Loucy (cell line): ENCODE measurements around the gene CTIF.

Experiments
- H2AFZ ChIP-seq: fragments of 200-600 bp; sonication (generic); 2 replicates; pipeline ENCODE4 v1.6.0; 2016; ENCODE audit warnings: antibody characterized with exemption, mild to moderate bottlenecking, low read length, moderate library complexity
- H3F3A ChIP-seq: fragments of 200-600 bp; 2 replicates; pipeline ENCODE4 v1.6.0; 2016; ENCODE audit warnings: antibody characterized with exemption, low read depth, mild to moderate bottlenecking
- H3K27me3 ChIP-seq: fragments of 200-600 bp; sonication (generic); 2 replicates; pipeline ENCODE4 v1.6.1; 2014; ENCODE audit warnings: low read length, mild to moderate bottlenecking; ENCODE audit not compliant: insufficient read depth, poor library complexity, severe bottlenecking
- H3K36me3 ChIP-seq: fragments of 200-600 bp; sonication (generic); 2 replicates; pipeline ENCODE4 v1.6.1; 2016; ENCODE audit warnings: low read length; ENCODE audit not compliant: insufficient read depth
- H3K4me1 ChIP-seq: fragments of 200-600 bp; sonication (generic); 2 replicates; pipeline ENCODE4 v1.5.1; 2014; ENCODE audit warnings: low read length, mild to moderate bottlenecking; ENCODE audit not compliant: insufficient read depth, poor library complexity, severe bottlenecking
- H3K4me2 ChIP-seq: fragments of 200-600 bp; sonication (generic); 2 replicates; pipeline ENCODE4 v1.6.0; 2014; ENCODE audit warnings: antibody characterized with exemption, low read length, low read depth, mild to moderate bottlenecking; ENCODE audit not compliant: poor library complexity, severe bottlenecking
- H3K4me3 ChIP-seq: fragments of 200-600 bp; sonication (generic); 2 replicates; pipeline ENCODE4 v1.5.1; 2014; ENCODE audit warnings: low read length, mild to moderate bottlenecking, mixed read lengths; ENCODE audit not compliant: poor library complexity, severe bottlenecking
- H3K79me2 ChIP-seq: fragments of 200-600 bp; sonication (generic); 2 replicates; pipeline ENCODE4 v1.6.1; 2014; ENCODE audit warnings: low read length; ENCODE audit not compliant: insufficient read depth
- H3K9ac ChIP-seq: fragments of 200-600 bp; sonication (generic); 2 replicates; pipeline ENCODE4 v1.6.0; 2014; ENCODE audit warnings: mild to moderate bottlenecking, low read depth, low read length, moderate library complexity; ENCODE audit not compliant: poor library complexity, severe bottlenecking
- H3K9me2 ChIP-seq: fragments of 200-600 bp; sonication (generic); replicated peaks from 2 replicates; pipeline ENCODE4 v1.6.1; 2016; ENCODE audit warnings: low read depth, low read length, mixed read lengths
- H3K9me3 ChIP-seq: fragments of 200-600 bp; sonication (generic); 2 replicates; pipeline ENCODE4 v1.6.1; 2014; ENCODE audit warnings: mild to moderate bottlenecking, antibody characterized with exemption, low read length, low read depth; ENCODE audit not compliant: insufficient read depth
- H4K20me1 ChIP-seq: fragments of 200-600 bp; sonication (generic); 2 replicates; pipeline ENCODE4 v1.6.0; 2014; ENCODE audit warnings: antibody characterized with exemption, low read length, mild to moderate bottlenecking; ENCODE audit not compliant: insufficient read depth, poor library complexity, severe bottlenecking
- EZH2phosphoT487 ChIP-seq: fragments of 200-600 bp; IDR thresholded peaks from 2 replicates; pipeline ENCODE4 v1.6.1; 2018; ENCODE audit warnings: antibody characterized with exemption, mild to moderate bottlenecking, moderate library complexity, borderline replicate concordance
- TF ChIP-seq, protein P1 (sequence below): fragments of 200-600 bp; sonication (generic); conservative IDR thresholded peaks from 2 replicates; pipeline ENCODE4 v1.5.1; 2014; ENCODE audit warnings: mild to moderate bottlenecking, antibody characterized with exemption, low read length

Gene CTIF

DNA sequence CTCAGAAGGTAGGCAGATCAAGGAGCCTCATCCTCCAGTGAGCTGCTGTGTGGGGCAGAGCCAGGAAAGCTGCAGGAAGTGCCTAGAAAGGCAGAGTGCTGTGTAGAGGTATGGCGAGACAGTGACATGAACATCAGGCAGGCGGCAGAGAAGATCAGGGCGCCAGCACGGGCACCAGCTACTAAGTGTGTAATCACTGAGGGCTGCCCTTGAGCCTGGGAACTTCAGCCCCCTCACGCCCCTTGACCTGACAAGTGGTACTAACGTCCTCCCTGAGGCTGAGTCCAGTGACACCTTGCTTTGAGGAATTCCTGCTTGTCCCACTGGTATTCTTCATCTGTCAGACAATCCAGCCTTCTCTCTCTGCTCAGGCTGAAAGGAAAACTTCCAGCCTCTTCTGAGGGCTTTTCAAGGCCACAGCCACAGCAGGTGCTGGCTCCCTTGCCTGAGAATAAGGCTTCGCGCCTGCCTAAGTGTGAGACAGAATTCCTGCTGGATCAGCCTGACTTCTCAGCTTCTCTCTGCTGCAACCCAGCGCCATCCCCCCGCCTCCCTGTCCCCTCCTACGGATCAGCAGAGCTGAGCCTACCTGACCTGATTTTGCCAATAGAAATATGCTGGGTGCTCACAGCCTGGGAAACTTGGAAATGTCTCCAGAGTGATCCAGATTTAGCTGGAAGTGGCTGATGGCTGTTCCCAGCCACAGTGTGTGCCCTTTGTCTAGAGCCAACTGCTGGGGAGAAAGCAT, 263.9 kb downstream of the CTIF start:
- no peaks in the 10 kb centered on the region for H4K20me1 ChIP-seq
- H3K9me2 ChIP-seq, result no peaks in the 10 kb centered on the region
- H3K4me1 ChIP-seq, result peaks cover 38% of the 10 kb centered on the region
- H3K36me3 ChIP-seq, result no peaks in the 10 kb centered on the region
- no peaks in the 10 kb centered on the region for H3K9me3 ChIP-seq
- H3K27me3 ChIP-seq, result no peaks in the 10 kb centered on the region
- no peak overlapping the region for H3K4me3 ChIP-seq
- no peaks in the 10 kb centered on the region for H3K79me2 ChIP-seq
- no peak overlapping the region for H3K9ac ChIP-seq
- TF ChIP-seq EZH2phosphoT487, result no peak
- TF ChIP-seq, protein P1, sequence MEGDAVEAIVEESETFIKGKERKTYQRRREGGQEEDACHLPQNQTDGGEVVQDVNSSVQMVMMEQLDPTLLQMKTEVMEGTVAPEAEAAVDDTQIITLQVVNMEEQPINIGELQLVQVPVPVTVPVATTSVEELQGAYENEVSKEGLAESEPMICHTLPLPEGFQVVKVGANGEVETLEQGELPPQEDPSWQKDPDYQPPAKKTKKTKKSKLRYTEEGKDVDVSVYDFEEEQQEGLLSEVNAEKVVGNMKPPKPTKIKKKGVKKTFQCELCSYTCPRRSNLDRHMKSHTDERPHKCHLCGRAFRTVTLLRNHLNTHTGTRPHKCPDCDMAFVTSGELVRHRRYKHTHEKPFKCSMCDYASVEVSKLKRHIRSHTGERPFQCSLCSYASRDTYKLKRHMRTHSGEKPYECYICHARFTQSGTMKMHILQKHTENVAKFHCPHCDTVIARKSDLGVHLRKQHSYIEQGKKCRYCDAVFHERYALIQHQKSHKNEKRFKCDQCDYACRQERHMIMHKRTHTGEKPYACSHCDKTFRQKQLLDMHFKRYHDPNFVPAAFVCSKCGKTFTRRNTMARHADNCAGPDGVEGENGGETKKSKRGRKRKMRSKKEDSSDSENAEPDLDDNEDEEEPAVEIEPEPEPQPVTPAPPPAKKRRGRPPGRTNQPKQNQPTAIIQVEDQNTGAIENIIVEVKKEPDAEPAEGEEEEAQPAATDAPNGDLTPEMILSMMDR, result no peak
- H2AFZ ChIP-seq, result no peak overlapping the region
- 0 out of 2 replicates have a peak, but pooled peaks cover 3% of the 10 kb centered on the region for H3F3A ChIP-seq
- no peak overlapping the region for H3K4me2 ChIP-seq

DNA sequence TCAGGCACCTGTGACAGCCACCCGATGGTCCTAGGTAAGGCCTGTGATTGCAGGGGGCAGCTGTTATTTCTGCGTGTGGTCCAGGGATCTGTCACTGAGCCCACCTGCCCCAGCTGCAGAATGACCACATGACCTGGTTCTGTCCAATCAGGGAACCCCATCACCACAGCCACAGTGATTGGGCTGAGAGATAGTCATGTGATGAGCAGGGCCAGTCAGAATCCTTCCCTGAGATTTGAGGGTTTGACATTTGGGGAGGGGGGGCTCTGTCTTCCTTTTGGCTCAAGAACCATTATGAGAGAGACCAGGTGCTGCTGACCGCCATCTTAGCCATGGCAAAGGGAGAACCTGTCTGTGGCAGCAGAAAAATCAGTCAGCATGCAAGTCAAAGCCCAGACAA, 264.7 kb downstream of the CTIF start:
- Histone ChIP-seq H3K4me1 (peaks cover 37% of the 10 kb centered on the region), H3F3A (0 out of 2 replicates have a peak, but pooled peaks cover 3% of the 10 kb centered on the region), H3K79me2 (no peaks in the 10 kb centered on the region), H3K9me2 (no peaks in the 10 kb centered on the region), H3K27me3 (no peaks in the 10 kb centered on the region), H2AFZ (no peak overlapping the region), H3K9ac (no peak overlapping the region), H4K20me1 (no peaks in the 10 kb centered on the region), H3K36me3 (no peaks in the 10 kb centered on the region), H3K9me3 (no peaks in the 10 kb centered on the region), H3K4me2 (no peak overlapping the region), H3K4me3 (no peak overlapping the region)
- TF ChIP-seq EZH2phosphoT487, result no peak
- TF ChIP-seq, protein P1, result no peak

DNA sequence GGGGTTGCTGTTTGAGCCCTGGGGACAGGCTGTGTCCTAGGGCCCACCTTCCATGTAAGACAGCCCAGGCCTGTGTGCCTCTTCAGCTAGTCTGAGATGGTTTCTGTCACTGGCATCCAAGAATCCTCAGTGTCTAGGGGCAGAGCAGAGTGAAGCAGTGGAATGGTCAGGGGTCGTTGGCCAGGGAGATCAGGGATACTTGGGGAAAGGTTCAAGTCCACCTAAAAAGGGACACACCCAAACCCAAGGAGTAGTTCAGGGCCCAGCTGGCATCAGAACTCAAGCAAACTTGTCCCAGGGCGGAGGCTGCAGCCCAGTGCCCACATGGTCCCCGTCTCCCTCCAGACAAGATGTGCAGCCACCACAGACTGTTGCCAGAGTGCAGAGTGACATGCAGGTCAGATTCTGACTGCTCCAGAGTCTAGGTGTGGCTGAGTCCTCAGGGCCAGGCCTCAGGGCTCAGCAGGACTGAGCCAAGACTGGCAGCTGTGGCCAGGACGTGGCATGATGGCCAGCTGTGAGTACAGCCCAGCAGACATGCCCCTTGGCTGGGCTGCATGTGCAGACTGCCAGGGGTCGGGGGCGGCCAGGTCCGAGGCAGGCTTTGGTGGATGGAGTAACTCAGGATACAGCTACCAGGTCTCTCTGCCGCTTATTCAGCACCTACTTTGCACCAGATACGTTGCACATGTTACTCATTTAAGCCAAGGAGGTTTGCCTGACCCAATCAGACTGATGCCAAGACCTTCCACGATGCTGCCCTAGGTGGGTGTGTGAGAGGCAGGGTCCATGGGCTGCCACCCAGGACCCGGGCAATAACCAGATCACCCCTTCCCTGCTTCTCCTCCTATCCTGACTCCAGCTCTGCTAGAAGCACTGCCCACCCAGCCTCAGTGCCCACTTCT, 265.4 kb downstream of the CTIF start:
- H3K27me3 ChIP-seq, result no peaks in the 10 kb centered on the region
- TF ChIP-seq EZH2phosphoT487, result no peak
- TF ChIP-seq, protein P1, result no peak
- H3K9ac ChIP-seq, result no peak overlapping the region
- no peak overlapping the region for H3K4me2 ChIP-seq
- H3K4me1 ChIP-seq, result peaks cover 38% of the 10 kb centered on the region
- no peaks in the 10 kb centered on the region for H3K36me3 ChIP-seq
- H2AFZ ChIP-seq, result no peak overlapping the region
- no peaks in the 10 kb centered on the region for H3K9me2 ChIP-seq
- H4K20me1 ChIP-seq, result no peaks in the 10 kb centered on the region
- H3K4me3 ChIP-seq, result no peak overlapping the region
- no peaks in the 10 kb centered on the region for H3K9me3 ChIP-seq
- no peaks in the 10 kb centered on the region for H3K79me2 ChIP-seq
- H3F3A ChIP-seq, result 0 out of 2 replicates have a peak, but pooled peaks cover 3% of the 10 kb centered on the region
